Esophagus muscularis mucosa (tissue), 4 donors: ENCODE measurements around the gene CTNNA2. TPM values are rescaled to one million over a fixed set of nuclear protein-coding genes. Genes with fewer than 3 reads are reported as not detected.

ENCODE experiments used
- DNase-seq: peaks from one replicate; pipeline ENCODE4 v3.0.0-alpha.2; 2017; ENCODE audit errors: extremely low spot score
- H3K27ac ChIP-seq, 4 donors: fragments of 200-600 bp; sonication (generic); replicated peaks in 1 of 4; 1 replicate in 3 of 4; 2 replicates in 1 of 4; pipeline ENCODE4 v1.5.1; 2016 to 2019; ENCODE audit warnings: mild to moderate bottlenecking in 1 of 4
- H3K27me3 ChIP-seq, 4 donors: fragments of 200-600 bp; sonication (generic); one replicate each; pipeline versions ENCODE4 v1.5.1 to v1.6.0; 2016 to 2019
- H3K36me3 ChIP-seq, 4 donors: fragments of 200-600 bp; sonication (generic); one replicate each; pipeline ENCODE4 v1.5.1; 2016 to 2019
- H3K4me1 ChIP-seq, 4 donors: fragments of 200-600 bp; sonication (generic); one replicate each; pipeline ENCODE4 v1.5.1; 2016 to 2019
- H3K4me3 ChIP-seq, 4 donors: fragments of 200-600 bp; sonication (generic); 1 replicate in 2 of 4; 2 replicates in 2 of 4; pipeline ENCODE4 v1.5.1; 2016 to 2019; ENCODE audit warnings: mild to moderate bottlenecking in 4 of 4, moderate library complexity in 1 of 4
- H3K9me3 ChIP-seq, 4 donors: fragments of 200-600 bp; sonication (generic); 1 replicate in 3 of 4; 2 replicates in 1 of 4; pipeline ENCODE4 v1.5.1; 2016 to 2019
- CTCF ChIP-seq, 3 experiments: fragments of 200-600 bp in 2 of 3; fragments of 450-650 bp in 1 of 3; sonication (generic) in 2 of 3; IDR thresholded peaks; one replicate each; pipeline ENCODE4 v1.5.1; 2017 to 2019; ENCODE audit warnings: antibody characterized with exemption in 3 of 3, mild to moderate bottlenecking in 2 of 3, moderate library complexity in 1 of 3
- EP300 ChIP-seq: sonication (generic); formaldehyde crosslinking; IDR thresholded peaks from one replicate; pipeline ENCODE4 v1.6.1; 2017; ENCODE audit warnings: antibody characterized with exemption
- POLR2A ChIP-seq: fragments of 450-650 bp; IDR thresholded peaks from one replicate; pipeline ENCODE4 v1.6.1; 2017; ENCODE audit warnings: antibody characterized with exemption, moderate library complexity, mild to moderate bottlenecking, low read depth
- POLR2AphosphoS5 ChIP-seq, 2 donors: sonication (generic); formaldehyde crosslinking; IDR thresholded peaks; one replicate each; pipeline ENCODE4 v1.6.1; 2017; ENCODE audit warnings: antibody characterized with exemption in 2 of 2
- WGBS: methylation state at CpG from one replicate; pipeline ENCODE4 v1.1.5; 2018; 5-methylcytosine and 5-hydroxymethylcytosine counted together
- intact Hi-C: fragments of 100-400 bp; cut with DNase I; formaldehyde crosslinking; loops from one replicate; pipeline ENCODE4 v1.15.1; 2023
- total RNA-seq, 4 donors: library from RNA; depleted of rRNA; stranded (reverse); fragments of >200 nt; gene quantifications; one replicate each; pipeline versions ENCODE4 v1.1.0 to v1.2.1, GENCODE V29; 2016

CTNNA2 gene
- total RNA-seq, 4 donors from 2014 or later, result 0.42 to 2.5 (median 1.1) TPM

GRCh38 chr2:80591233-80591632, 1078.4 kb downstream of the CTNNA2 start:
- H3K36me3 ChIP-seq, result no peaks in the 10 kb centered on the region
- H3K9me3 ChIP-seq, result peaks cover 0 to 5% (median 0%) of the 10 kb centered on the region in 4 donors
- H3K27me3 ChIP-seq, result no peaks in the 10 kb centered on the region
- 83% methylated on average over 2 of the region's 2 CpGs for WGBS
- no peak overlapping the region for H3K27ac ChIP-seq
- no peak overlapping the region for H3K4me3 ChIP-seq
- no peaks in the 10 kb centered on the region for H3K4me1 ChIP-seq
- TF ChIP-seq POLR2A (no peak), CTCF (IDR thresholded peaks at IDR 0.05) (no peak), POLR2AphosphoS5 (IDR thresholded peaks at IDR 0.05) (no peak), EP300 (no peak)
- no peak for DNase-seq
- intact Hi-C loops, result no loop called here

GRCh38 chr2:80592106-80592505, 1079.3 kb downstream of the CTNNA2 start:
- no peaks in the 10 kb centered on the region for H3K27me3 ChIP-seq
- no peak overlapping the region for H3K4me3 ChIP-seq
- intact Hi-C loops, result no loop called here
- TF ChIP-seq POLR2A (no peak), EP300 (no peak), POLR2AphosphoS5 (IDR thresholded peaks at IDR 0.05) (no peak), CTCF (IDR thresholded peaks at IDR 0.05) (no peak)
- H3K9me3 ChIP-seq, result peaks cover 0 to 5% (median 0%) of the 10 kb centered on the region in 4 donors
- no peaks in the 10 kb centered on the region for H3K4me1 ChIP-seq
- H3K36me3 ChIP-seq, result no peaks in the 10 kb centered on the region
- no peak for DNase-seq
- H3K27ac ChIP-seq, result no peak overlapping the region
- WGBS, result 98% methylated on average over 2 of the region's 2 CpGs

- no peaks in the 10 kb centered on the region for H3K4me1 ChIP-seq
- no peaks in the 10 kb centered on the region for H3K36me3 ChIP-seq
- TF ChIP-seq POLR2A, result no peak
- TF ChIP-seq CTCF (IDR thresholded peaks at IDR 0.05), result no peak
- no peak for TF ChIP-seq POLR2AphosphoS5 (IDR thresholded peaks at IDR 0.05)
- no peak for TF ChIP-seq EP300
- H3K27ac ChIP-seq, result no peak overlapping the region
- H3K9me3 ChIP-seq, result no peaks in the 10 kb centered on the region
- intact Hi-C loops, result no loop called here
- no peak overlapping the region for H3K4me3 ChIP-seq
- no peaks in the 10 kb centered on the region for H3K27me3 ChIP-seq
- DNase-seq, result no peak
These were observed 1097.3 kb downstream of the CTNNA2 start for GRCh38 chr2:80610108-80610507.

GRCh38 chr2:80621656-80622055, 1108.8 kb downstream of the CTNNA2 start:
- H3K4me1 ChIP-seq, result no peaks in the 10 kb centered on the region
- intact Hi-C loops, result no loop called here
- H3K27ac ChIP-seq, result no peak overlapping the region
- H3K9me3 ChIP-seq, result no peaks in the 10 kb centered on the region
- H3K27me3 ChIP-seq, result no peaks in the 10 kb centered on the region
- no peak for TF ChIP-seq EP300
- TF ChIP-seq POLR2AphosphoS5 (IDR thresholded peaks at IDR 0.05), result no peak
- H3K4me3 ChIP-seq, result no peak overlapping the region
- DNase-seq, result no peak
- H3K36me3 ChIP-seq, result no peaks in the 10 kb centered on the region
- WGBS, result 45% methylated on average over 3 of the region's 3 CpGs

- H3K4me3 ChIP-seq, result no peak overlapping the region
- no peaks in the 10 kb centered on the region for H3K36me3 ChIP-seq
- no peak overlapping the region for H3K27ac ChIP-seq
- no peaks in the 10 kb centered on the region for H3K27me3 ChIP-seq
- no peak for DNase-seq
- H3K4me1 ChIP-seq, result no peaks in the 10 kb centered on the region
- TF ChIP-seq CTCF (IDR thresholded peaks at IDR 0.05), result no peak
- no peak for TF ChIP-seq POLR2A
- no peak for TF ChIP-seq POLR2AphosphoS5 (IDR thresholded peaks at IDR 0.05)
- no peak for TF ChIP-seq EP300
- 54% methylated on average over 3 of the region's 3 CpGs for WGBS
- intact Hi-C loops, result no loop called here
- H3K9me3 ChIP-seq, result no peaks in the 10 kb centered on the region
These were observed 1111.2 kb downstream of the CTNNA2 start for GRCh38 chr2:80624062-80624461.
